HEK293 (cell line): ENCODE measurements around the gene PLEKHG5.

Experiments used
- CTCF ChIP-seq: fragments of 450-650 bp; formaldehyde crosslinking; IDR thresholded peaks from 2 replicates; pipeline ENCODE4 v1.5.1; 2016; ENCODE audit warnings: missing biosample characterization, missing genetic modification characterization
- TRIM28 ChIP-seq: IDR thresholded peaks from 2 replicates; pipeline ENCODE4 v1.6.1; 2011; ENCODE audit warnings: low read length, control low read depth, borderline replicate concordance
- YY2 ChIP-seq: fragments of 450-650 bp; formaldehyde crosslinking; IDR thresholded peaks from 2 replicates; pipeline ENCODE4 v1.5.1; 2016; ENCODE audit warnings: missing biosample characterization, missing genetic modification characterization
- ZBTB21 ChIP-seq: fragments of 450-650 bp; formaldehyde crosslinking; IDR thresholded peaks from 2 replicates; pipeline ENCODE4 v1.5.1; 2017; ENCODE audit warnings: missing biosample characterization, missing genetic modification characterization
- ZNF112 ChIP-seq: fragments of 450-650 bp; formaldehyde crosslinking; IDR thresholded peaks from 2 replicates; pipeline ENCODE4 v1.5.0; 2017; ENCODE audit warnings: missing biosample characterization, missing genetic modification characterization
- ZNF366 ChIP-seq: fragments of 450-650 bp; formaldehyde crosslinking; conservative IDR thresholded peaks from 2 replicates; pipeline ENCODE4 v1.5.1; 2016; ENCODE audit warnings: missing biosample characterization, missing genetic modification characterization
- ZNF561 ChIP-seq: fragments of 450-650 bp; IDR thresholded peaks from 2 replicates; pipeline ENCODE4 v1.5.1; 2018; ENCODE audit warnings: missing biosample characterization, missing genetic modification characterization, borderline replicate concordance

GRCh38 chr1:6464514-6464836 is 27.0 kb downstream of the PLEKHG5 start:
- no peak for TF ChIP-seq ZNF366 (tag by site-specific recombination)
- peak; percentile 27 for TF ChIP-seq CTCF (tag by site-specific recombination)
- TF ChIP-seq ZNF561 (tag by site-specific recombination): no peak
- no peak for TF ChIP-seq ZBTB21 (tag by site-specific recombination)
- no peak for TF ChIP-seq ZNF112 (tag by site-specific recombination)
- TF ChIP-seq TRIM28: no peak
- no peak for TF ChIP-seq YY2 (tag by site-specific recombination)
